ENCODE results near the gene RPL37A.
"Not testable (repeated sequence)": the region's sequence is repeated elsewhere in the genome, so short reads cannot be mapped to it uniquely, and the experiment has no call there.

Gene RPL37A

GRCh38 chr2:216518566-216519119 lies 20.0 kb downstream of the RPL37A start:
- DNase-seq, result not testable (repeated sequence)

- no peak for DNase-seq
Observed at GRCh38 chr2:216519154-216519762, 20.6 kb downstream of the RPL37A start.

GRCh38 chr2:216520112-216520511 lies 21.5 kb downstream of the RPL37A start:
- no peak for DNase-seq

- no peak for DNase-seq
Observed at GRCh38 chr2:216522892-216523502, 24.4 kb downstream of the RPL37A start.

- no peak for DNase-seq
Observed at GRCh38 chr2:216525972-216526371, 27.3 kb downstream of the RPL37A start.

GRCh38 chr2:216526939-216527338 lies 28.3 kb downstream of the RPL37A start:
- no peak for DNase-seq

GRCh38 chr2:216527600-216527999 lies 29.0 kb downstream of the RPL37A start:
- DNase-seq, result no peak

- no peak for DNase-seq
Observed at GRCh38 chr2:216532562-216532961, 33.9 kb downstream of the RPL37A start.

- no peak for DNase-seq
Observed at GRCh38 chr2:216533609-216534008, 35.0 kb downstream of the RPL37A start.

GRCh38 chr2:216534809-216535208 lies 36.2 kb downstream of the RPL37A start:
- no peak for DNase-seq

GRCh38 chr2:216535454-216535995 lies 36.9 kb downstream of the RPL37A start:
- no peak for DNase-seq

- no peak for DNase-seq
Observed at GRCh38 chr2:216536734-216537210, 38.1 kb downstream of the RPL37A start.

- DNase-seq, result no peak
Observed at GRCh38 chr2:216537366-216537765, 38.7 kb downstream of the RPL37A start.

GRCh38 chr2:216538538-216538937 lies 39.9 kb downstream of the RPL37A start:
- no peak for DNase-seq

GRCh38 chr2:216539120-216539519 lies 40.5 kb downstream of the RPL37A start:
- DNase-seq, result no peak

GRCh38 chr2:216539791-216540241 lies 41.2 kb downstream of the RPL37A start:
- DNase-seq, result no peak

- DNase-seq, result no peak
Observed at GRCh38 chr2:216540920-216541319, 42.3 kb downstream of the RPL37A start.

- no peak for DNase-seq
Observed at GRCh38 chr2:216541505-216541904, 42.9 kb downstream of the RPL37A start.

GRCh38 chr2:216545359-216545758 lies 46.7 kb downstream of the RPL37A start:
- no peak for DNase-seq

- no peak for DNase-seq
Observed at GRCh38 chr2:216546241-216546640, 47.6 kb downstream of the RPL37A start.

GRCh38 chr2:216546641-216547403 lies 48.2 kb downstream of the RPL37A start:
- DNase-seq, result no peak

- DNase-seq, result no peak
Observed at GRCh38 chr2:216548901-216549331, 50.3 kb downstream of the RPL37A start.
